ENCODE data around the gene OR6J1. TPM values are rescaled to one million over a fixed set of nuclear protein-coding genes. Genes with fewer than 3 reads are reported as not detected.

The OR6J1 gene
- total and polyA plus RNA-seq, 2 of the 8 experiments (the other 6 are each of a cell fraction or from before 2014, with no cell fraction given) = not detected

GRCh38 chr14:22658946-22659345, 14.8 kb upstream of the OR6J1 start:
- H2AK5ac ChIP-seq (ENCODE audit: low read depth, low read length) = no peak overlapping the region
- no peak overlapping the region for H2AFZ ChIP-seq (ENCODE audit: low read length)
- H4K5ac ChIP-seq (ENCODE audit: insufficient read length, low read depth, low read length) = no peak overlapping the region
- 83% methylated on average over 1 of the region's 1 CpG; no CpG with 5 or more reads in 1 of the 2 experiments for WGBS, 2 experiments (ENCODE audit: extremely low coverage in 1 of 2, insufficient coverage in 1 of 2, insufficient read length in 1 of 2, insufficient replicate concordance in 2 of 2, low coverage in 1 of 2, low lambda C conversion rate in 2 of 2, missing lambda C conversion rate in 1 of 2)
- H3K79me2 ChIP-seq (ENCODE audit: control insufficient read depth in 1 of 2, insufficient read depth in 2 of 2, low read length in 2 of 2) = no peaks in the 10 kb centered on the region
- H3K36me3 ChIP-seq (ENCODE audit: control insufficient read depth in 2 of 4, insufficient read depth in 4 of 4, low read length in 3 of 4) = no peaks in the 10 kb centered on the region
- no peak overlapping the region for H3K4me2 ChIP-seq (ENCODE audit: insufficient read depth in 1 of 2, low read depth in 2 of 2, low read length in 2 of 2)
- DNase-seq (ENCODE audit: low read depth in 1 of 2, low spot score in 2 of 2) = no peak
- H3K4me1 ChIP-seq (replicated peaks in 1 of 4; ENCODE audit: control insufficient read depth in 3 of 4, insufficient read depth in 4 of 4, low read length in 3 of 4) = no peaks in the 10 kb centered on the region
- H4K91ac ChIP-seq (replicated peaks; ENCODE audit: insufficient read length, low read length) = no peak overlapping the region
- H2BK12ac ChIP-seq (ENCODE audit: low read depth, low read length) = no peak overlapping the region
- H4K20me1 ChIP-seq (replicated peaks in 1 of 2; ENCODE audit: control insufficient read depth in 1 of 2, insufficient read depth in 2 of 2, low read length in 2 of 2) = no peaks in the 10 kb centered on the region
- ChIA-PET CTCF (ENCODE audit: partially characterized antibody) (interaction anchor here (1.0 to 3.1 kb wide), 26 partner anchors 10 to 547 kb away, joined by 3 to 28 read pairs (median 4); partner anchors contain the start of genes OR6J1, OXA1L and SLC7A7), POLR2A (ENCODE audit: partially characterized antibody) (interaction anchor here (1.0 kb wide), 1 partner anchor 88 kb away, joined by 3 read pairs; no protein-coding TSS in a partner anchor)
- H3K4me3 ChIP-seq (ENCODE audit: extremely low read depth in 1 of 4, insufficient read depth in 2 of 4, low read depth in 3 of 4, low read length in 4 of 4) = no peak overlapping the region
- no peak overlapping the region for H3K18ac ChIP-seq (ENCODE audit: extremely low read depth, low read length)
- no peak overlapping the region for H2BK20ac ChIP-seq (ENCODE audit: low read length)
- H3K23me2 ChIP-seq (ENCODE audit: low read depth, low read length) = no peaks in the 10 kb centered on the region
- H3K4ac ChIP-seq (replicated peaks; ENCODE audit: insufficient read length, low read depth, low read length) = no peak overlapping the region
- FAIRE-seq = no peak
- no peak overlapping the region for H2BK15ac ChIP-seq (ENCODE audit: low read length)
- H3K79me1 ChIP-seq (ENCODE audit: low read depth, low read length) = no peaks in the 10 kb centered on the region
- H2BK5ac ChIP-seq (ENCODE audit: low read depth, low read length) = no peak overlapping the region
- no peak overlapping the region for H2BK120ac ChIP-seq (replicated peaks; ENCODE audit: low read depth, low read length)
- no peak overlapping the region for H3K14ac ChIP-seq (ENCODE audit: insufficient read length)
- H3K23ac ChIP-seq (ENCODE audit: insufficient read length) = no peak overlapping the region
- H3K56ac ChIP-seq (replicated peaks; ENCODE audit: insufficient read length, low read depth, low read length) = no peak overlapping the region
- 0 out of 7 replicates have a peak, but pooled peaks cover 0 to 2% (median 0%) of the 10 kb centered on the region in 4 experiments for H3K27me3 ChIP-seq (replicated peaks in 1 of 4; ENCODE audit: control insufficient read depth in 3 of 4, extremely low read depth in 1 of 4, insufficient read depth in 3 of 4, low read length in 3 of 4)
- H3K9me3 ChIP-seq (ENCODE audit: insufficient read depth in 2 of 2, low read depth in 1 of 2, low read length in 1 of 2) = no peaks in the 10 kb centered on the region
- H3K27ac ChIP-seq (ENCODE audit: low read depth, low read length) = no peak overlapping the region
- H3K9ac ChIP-seq (replicated peaks in 1 of 4; ENCODE audit: extremely low read depth in 1 of 4, low read depth in 3 of 4, low read length in 3 of 4) = no peak overlapping the region
- H4K8ac ChIP-seq (ENCODE audit: extremely low read depth, insufficient read depth, low read length) = no peak overlapping the region
- TF ChIP-seq SAP30 (IDR thresholded peaks at IDR 0.05; ENCODE audit: insufficient read depth, insufficient replicate concordance, low read length) (no peak), POU5F1 (IDR thresholded peaks at IDR 0.05; ENCODE audit: low read depth, low read length) (no peak), SP4 (IDR thresholded peaks at IDR 0.05; ENCODE audit: low read length) (no peak), ASH2L (IDR thresholded peaks at IDR 0.05; ENCODE audit: low read length) (no peak), MAFK (IDR thresholded peaks at IDR 0.05; ENCODE audit: low read depth, low read length) (no peak), CTCF (IDR thresholded peaks at IDR 0.05; ENCODE audit: control extremely low read depth in 1 of 3, insufficient read depth in 1 of 3, low read depth in 1 of 3, low read length in 3 of 3) (no peak), USF2 (IDR thresholded peaks at IDR 0.05; ENCODE audit: low read length) (no peak), CHD2 (IDR thresholded peaks at IDR 0.05; ENCODE audit: low read length) (no peak)
